Glutamatergic neuron (in vitro differentiated cells): Measurements from ENCODE around the gene PIWIL4. TPM values are rescaled to one million over a fixed set of nuclear protein-coding genes. Genes with fewer than 3 reads are reported as not detected.

Experiments
- DNase-seq: peaks from one replicate; pipeline ENCODE4 v3.0.0; 2022
- H3K27ac Mint-ChIP-seq: one replicate; pipeline ENCODE4 v1.8.0; 2020; ENCODE audit warnings: mild to moderate bottlenecking, mixed read lengths, inconsistent platforms; ENCODE audit not compliant: unreplicated experiment
- H3K27me3 Mint-ChIP-seq: one replicate; pipeline ENCODE4 v1.8.0; 2020; ENCODE audit warnings: mild to moderate bottlenecking, moderate library complexity, mixed read lengths, inconsistent platforms; ENCODE audit not compliant: unreplicated experiment
- H3K36me3 Mint-ChIP-seq: one replicate; pipeline ENCODE4 v1.8.0; 2020; ENCODE audit warnings: mild to moderate bottlenecking, mixed read lengths, inconsistent platforms; ENCODE audit not compliant: unreplicated experiment
- H3K4me1 Mint-ChIP-seq: one replicate; pipeline ENCODE4 v1.8.0; 2020; ENCODE audit warnings: mild to moderate bottlenecking, low read depth, mixed read lengths, inconsistent platforms; ENCODE audit not compliant: unreplicated experiment
- H3K4me3 Mint-ChIP-seq: one replicate; pipeline ENCODE4 v1.8.0; 2020; ENCODE audit warnings: mild to moderate bottlenecking, mixed read lengths, inconsistent platforms; ENCODE audit not compliant: unreplicated experiment
- H3K9me3 Mint-ChIP-seq: one replicate; pipeline ENCODE4 v1.8.0; 2020; ENCODE audit warnings: mild to moderate bottlenecking, moderate library complexity, mixed read lengths, inconsistent platforms; ENCODE audit not compliant: unreplicated experiment
- CTCF ChIP-seq: fragments of 200-600 bp; sonication (generic); IDR thresholded peaks from one replicate; pipeline ENCODE4 v1.5.0; 2021; ENCODE audit not compliant: partially characterized antibody, unreplicated experiment
- total RNA-seq: library from RNA; stranded (reverse); fragmentation: NEBNext Ultra II Directional; extraction: Animal tissue kit (Norgen Biotek cat#: 25700); gene quantifications from one replicate; pipeline ENCODE4 v1.2.1, GENCODE V29; 2021; ENCODE audit not compliant: unreplicated experiment

Gene PIWIL4
- total RNA-seq, 1 donor from 2014 or later = 0.69 TPM

GRCh38 chr11:94588366-94588942, 21.3 kb downstream of the PIWIL4 start:
- no peak for TF ChIP-seq CTCF
- Mint-ChIP-seq H3K36me3 (no peaks in the 10 kb centered on the region), H3K27me3 (no peaks in the 10 kb centered on the region), H3K4me3 (no peak overlapping the region), H3K4me1 (no peaks in the 10 kb centered on the region), H3K9me3 (no peaks in the 10 kb centered on the region), H3K27ac (no peak overlapping the region)
- DNase-seq = no peak

DNA sequence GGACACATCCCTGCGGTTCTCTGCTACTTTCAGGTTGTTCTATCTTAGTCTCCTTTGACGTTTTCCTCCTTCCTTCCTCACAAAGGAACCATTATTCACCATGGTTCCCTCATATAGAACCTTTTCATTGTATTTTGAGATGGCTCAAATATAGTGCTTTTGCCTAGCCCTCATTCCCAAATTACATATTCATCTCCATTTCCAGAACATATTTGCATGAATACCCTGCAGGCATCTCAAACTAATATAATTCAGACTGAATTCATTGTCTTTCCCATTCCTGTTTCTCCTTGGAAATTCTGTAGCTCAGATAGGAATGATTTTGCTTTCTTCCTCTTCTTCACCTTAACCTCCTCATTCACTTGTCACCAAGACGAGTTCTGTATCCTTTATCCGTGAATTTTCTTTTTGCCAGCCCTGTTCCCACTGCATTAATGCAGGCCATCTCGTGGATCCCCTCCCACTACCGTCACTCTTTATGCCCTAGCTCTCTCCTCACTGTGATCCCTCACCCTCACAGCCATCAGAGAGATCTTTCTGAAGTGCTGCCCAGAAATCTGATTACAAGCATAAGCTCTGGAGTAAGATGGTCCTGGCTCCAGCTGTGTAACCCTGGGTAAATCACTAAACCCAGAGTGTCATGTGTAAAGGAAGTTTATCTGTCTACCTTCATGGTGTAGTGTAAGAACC, 23.3 kb downstream of the PIWIL4 start:
- H3K27me3 Mint-ChIP-seq = peaks cover 2% of the 10 kb centered on the region
- no peaks in the 10 kb centered on the region for H3K4me1 Mint-ChIP-seq
- DNase-seq = no peak
- no peak overlapping the region for H3K27ac Mint-ChIP-seq
- no peak overlapping the region for H3K4me3 Mint-ChIP-seq
- no peaks in the 10 kb centered on the region for H3K36me3 Mint-ChIP-seq
- no peaks in the 10 kb centered on the region for H3K9me3 Mint-ChIP-seq
- no peak for TF ChIP-seq CTCF

GRCh38 chr11:94593030-94593429, 25.9 kb downstream of the PIWIL4 start:
- Mint-ChIP-seq H3K4me1 (no peaks in the 10 kb centered on the region), H3K27ac (no peak overlapping the region), H3K27me3 (peaks cover 2% of the 10 kb centered on the region), H3K36me3 (no peaks in the 10 kb centered on the region), H3K4me3 (no peak overlapping the region), H3K9me3 (no peaks in the 10 kb centered on the region)
- no peak for DNase-seq
- TF ChIP-seq CTCF = no peak

DNA sequence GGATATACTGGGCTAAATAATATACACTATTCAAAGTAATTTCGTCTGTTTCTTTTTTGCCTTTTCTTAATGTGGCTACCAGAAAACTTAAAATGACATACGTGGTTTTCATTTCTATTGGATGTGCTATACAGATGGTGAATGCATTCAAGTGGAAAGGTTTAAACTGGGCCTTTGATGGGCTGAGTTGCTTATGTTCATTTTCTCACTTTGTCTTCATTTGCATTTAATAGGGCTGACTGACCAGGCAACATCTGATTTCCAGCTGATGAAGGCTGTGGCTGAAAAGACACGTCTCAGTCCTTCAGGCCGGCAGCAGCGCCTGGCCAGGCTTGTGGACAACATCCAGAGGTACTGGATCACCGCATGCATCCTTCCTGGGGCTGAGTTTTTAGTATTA, 27.9 kb downstream of the PIWIL4 start:
- Mint-ChIP-seq H3K4me3 (no peak overlapping the region), H3K36me3 (no peaks in the 10 kb centered on the region), H3K4me1 (no peaks in the 10 kb centered on the region), H3K9me3 (no peaks in the 10 kb centered on the region), H3K27ac (no peak overlapping the region), H3K27me3 (peaks cover 2% of the 10 kb centered on the region)
- no peak for DNase-seq
- no peak for TF ChIP-seq CTCF

DNA sequence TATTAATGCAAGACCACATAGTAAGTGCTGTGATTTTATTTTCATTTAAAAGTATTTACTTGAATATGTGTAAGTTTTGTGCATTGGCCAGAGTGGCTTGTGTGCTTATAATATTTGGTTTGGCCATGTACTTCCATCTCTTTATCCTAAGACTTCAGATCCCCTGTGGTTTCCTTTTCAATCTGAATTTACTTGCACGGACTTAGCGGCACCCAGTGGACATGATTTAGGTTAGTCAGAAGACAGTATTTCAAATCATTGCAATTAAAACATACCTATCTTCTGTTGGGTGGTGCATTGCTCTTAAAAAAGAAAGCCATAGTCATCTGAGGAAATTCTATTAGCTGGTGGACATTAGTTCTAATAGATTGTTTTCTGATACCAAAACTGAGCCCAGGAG, 30.7 kb downstream of the PIWIL4 start:
- Mint-ChIP-seq H3K4me1 (no peaks in the 10 kb centered on the region), H3K27me3 (peaks cover 2% of the 10 kb centered on the region), H3K4me3 (no peak overlapping the region), H3K36me3 (no peaks in the 10 kb centered on the region), H3K9me3 (no peaks in the 10 kb centered on the region), H3K27ac (no peak overlapping the region)
- no peak for TF ChIP-seq CTCF
- no peak for DNase-seq
